Stimulated activated CD4-positive, alpha-beta T cell treated with anti-CD3 and anti-CD28 coated beads, Interleukin-4, amount 100 ng/mL, for 48 hours (primary cell): ENCODE results near the gene ABTB2.
"Not testable (repeated sequence)": the region's sequence is repeated elsewhere in the genome, so short reads cannot be mapped to it uniquely, and the experiment has no call there.

Experiments
- DNase-seq, 2 donors: peaks; one replicate each; pipeline ENCODE4 v3.0.0-alpha.2; 2020; ENCODE audit warnings: low read depth in 2 of 2

The ABTB2 gene

DNA sequence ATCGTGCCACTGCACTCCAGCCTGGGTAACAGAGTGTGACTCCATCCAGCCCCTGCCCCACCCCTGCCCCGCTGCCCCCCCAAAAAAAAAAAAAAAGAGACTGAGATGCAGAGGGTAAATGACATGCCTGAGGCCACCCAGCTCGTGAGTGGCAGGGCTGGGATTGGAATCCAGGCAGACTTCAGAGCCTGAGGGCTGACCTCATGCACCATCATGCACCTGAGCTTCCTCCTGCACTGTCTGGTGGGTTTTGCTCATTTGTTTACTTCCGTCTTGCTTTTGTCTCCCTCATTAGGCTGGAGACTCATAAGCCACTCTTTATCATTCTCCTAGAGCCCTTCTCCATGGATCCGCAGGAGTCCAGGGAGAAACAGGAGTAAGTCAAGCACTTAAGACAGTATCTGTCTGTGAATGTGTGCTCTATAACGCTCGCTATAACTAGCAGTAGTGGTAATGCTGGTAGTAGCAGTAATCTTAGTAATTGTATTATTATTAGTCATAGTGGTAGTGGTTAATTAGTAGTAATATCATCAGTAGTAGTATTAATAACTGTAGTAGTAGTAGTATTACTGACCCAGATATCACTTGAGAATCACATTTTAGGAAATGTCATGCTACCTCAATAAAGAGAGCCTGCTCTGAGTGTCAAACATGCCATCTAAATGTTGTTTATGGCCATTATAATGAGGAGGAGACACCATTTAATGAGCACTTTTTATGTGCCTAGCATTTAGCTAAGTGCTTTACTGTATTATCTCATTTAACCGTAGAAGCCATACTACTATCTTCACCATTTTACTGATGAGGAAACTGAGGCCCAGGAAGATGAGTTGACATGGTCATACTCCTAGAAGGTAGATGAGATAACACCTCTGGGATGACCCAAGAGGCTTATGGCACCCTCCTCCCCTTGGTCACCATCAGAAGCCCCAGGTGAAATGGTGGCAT lies 167.3 kb downstream of the ABTB2 start:
- no peak for DNase-seq

DNA sequence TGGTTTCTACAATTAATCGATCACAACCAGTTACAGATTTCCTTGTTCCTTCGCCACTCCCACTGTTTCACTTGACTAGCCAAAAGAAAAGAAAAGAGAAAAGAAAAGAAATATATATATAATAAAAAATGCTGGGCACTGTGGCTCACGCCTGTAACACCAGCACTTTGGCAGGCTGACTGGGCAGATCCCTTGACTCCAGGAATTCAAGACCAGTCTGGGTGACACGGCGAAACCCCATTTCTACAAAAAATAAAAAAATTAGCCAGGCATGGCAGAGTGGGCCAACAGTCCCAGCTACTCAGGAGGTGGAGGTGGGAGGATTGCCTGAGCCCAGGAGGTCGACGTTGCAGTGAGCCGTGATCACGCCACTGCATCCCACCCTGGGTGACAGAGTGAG lies 168.6 kb downstream of the ABTB2 start:
- no peak for DNase-seq

DNA sequence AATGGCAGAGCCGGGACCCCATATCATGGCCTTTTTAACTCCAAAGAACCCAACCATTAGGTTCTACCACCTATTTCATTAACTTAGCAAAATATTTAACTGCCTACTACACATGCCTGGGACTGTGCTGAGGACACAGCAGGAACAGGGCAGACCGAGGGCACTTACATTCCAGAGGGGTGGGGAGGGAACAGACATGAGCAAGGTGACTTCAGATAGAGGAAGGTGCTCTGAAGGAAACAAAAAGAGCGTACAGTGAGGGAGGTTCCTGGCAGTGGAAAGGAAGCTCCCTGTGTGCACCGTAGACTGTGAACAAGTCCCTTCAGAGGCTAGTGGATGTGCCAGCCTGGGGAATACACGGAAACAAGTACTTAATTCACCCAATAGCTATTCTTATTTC lies 169.6 kb downstream of the ABTB2 start:
- DNase-seq: no peak

DNA sequence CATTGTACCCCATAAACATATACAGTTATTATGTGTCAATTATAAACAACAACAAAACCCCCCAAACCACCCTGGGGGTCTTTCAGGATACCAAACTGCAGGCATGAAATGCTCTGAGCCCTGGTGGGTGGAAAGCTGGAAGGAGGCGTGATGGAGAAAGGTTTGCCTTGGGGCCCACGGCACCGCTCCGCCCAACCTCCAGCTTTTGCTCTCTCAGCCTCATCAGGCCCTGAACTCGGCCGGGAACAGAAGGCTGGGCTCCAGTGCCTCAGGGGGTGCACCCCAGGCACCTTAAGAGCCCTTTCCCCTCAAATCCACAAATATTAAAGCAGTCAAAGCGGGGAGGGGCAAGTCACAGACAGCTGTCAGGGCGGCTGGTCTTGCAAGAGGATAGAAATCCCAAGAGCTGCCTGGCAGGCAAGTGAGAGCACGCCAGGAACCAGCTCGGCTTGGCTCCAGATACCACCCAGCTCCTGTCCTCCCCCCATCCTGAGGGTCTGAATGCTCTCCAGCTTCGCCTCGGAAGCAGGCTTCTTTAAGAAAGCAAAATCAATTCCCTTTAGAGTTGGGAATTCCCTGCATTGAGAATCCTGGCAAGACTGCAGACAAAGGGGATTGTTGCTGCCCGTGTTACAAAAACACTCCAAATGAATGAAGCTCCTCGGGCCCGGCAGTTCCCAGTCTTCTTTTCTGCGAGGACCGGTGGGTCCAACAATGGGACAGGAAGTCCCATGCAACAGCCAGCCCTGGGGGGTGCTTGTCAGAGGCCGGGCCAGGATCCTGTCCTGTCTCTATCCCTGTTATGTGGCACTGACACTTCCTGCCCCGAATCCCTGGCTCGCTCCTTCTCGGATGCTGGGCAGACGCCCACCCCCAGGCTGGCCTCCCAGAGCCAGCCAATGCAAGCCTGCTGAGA lies 171.6 kb downstream of the ABTB2 start:
- DNase-seq: no peak

DNA sequence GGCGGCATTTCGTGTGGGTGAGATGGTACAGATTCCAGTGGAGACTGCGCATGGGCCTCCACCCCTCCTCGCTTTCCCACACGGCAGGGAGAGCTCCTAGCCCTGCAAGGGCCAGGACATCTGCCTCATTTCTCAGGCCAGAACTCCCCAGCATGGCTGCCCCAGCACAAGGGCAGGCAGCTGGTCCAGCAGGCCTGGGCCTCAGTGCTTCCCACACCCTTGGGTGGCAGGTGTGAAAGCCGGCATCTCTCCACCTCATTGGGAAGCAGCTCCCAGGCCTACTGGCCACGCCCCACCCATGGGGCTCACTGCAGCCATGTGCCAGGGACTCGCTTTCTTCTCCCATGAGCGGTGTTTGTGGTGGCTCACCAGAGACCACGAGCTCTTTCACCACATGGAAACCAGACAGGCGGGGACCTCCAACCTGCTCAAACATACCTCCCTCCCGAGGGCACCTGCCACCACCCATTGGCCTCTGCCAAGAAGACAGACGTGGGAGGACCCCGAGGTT lies 173.2 kb downstream of the ABTB2 start:
- DNase-seq: no peak

DNA sequence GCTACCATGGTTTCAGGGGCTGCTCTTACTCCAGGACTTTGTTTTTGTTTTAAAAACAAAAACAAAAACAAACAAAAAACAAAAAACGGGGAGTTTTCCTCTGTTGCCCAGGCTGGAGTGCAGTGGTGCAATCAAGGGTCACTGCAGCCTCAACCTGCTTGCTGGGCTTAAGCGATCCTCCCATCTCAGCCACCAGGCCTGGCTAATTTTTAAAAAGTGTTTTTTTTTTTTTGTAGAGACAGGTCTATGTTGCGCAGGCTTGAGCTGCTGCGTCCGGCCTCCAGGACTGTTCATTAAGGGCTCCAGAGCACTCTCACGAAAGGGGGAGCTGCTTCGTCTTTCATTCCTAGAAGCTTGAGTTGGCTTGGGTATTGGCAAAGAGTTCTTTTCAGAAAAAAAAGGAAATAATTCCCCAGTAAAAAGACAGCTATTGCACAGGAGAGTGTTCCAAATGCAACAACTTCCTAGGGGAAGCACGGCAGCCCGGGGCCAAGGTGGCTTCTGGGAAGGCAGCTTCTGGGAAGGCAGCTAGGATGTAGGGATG lies 173.9 kb downstream of the ABTB2 start:
- no peak for DNase-seq

DNA sequence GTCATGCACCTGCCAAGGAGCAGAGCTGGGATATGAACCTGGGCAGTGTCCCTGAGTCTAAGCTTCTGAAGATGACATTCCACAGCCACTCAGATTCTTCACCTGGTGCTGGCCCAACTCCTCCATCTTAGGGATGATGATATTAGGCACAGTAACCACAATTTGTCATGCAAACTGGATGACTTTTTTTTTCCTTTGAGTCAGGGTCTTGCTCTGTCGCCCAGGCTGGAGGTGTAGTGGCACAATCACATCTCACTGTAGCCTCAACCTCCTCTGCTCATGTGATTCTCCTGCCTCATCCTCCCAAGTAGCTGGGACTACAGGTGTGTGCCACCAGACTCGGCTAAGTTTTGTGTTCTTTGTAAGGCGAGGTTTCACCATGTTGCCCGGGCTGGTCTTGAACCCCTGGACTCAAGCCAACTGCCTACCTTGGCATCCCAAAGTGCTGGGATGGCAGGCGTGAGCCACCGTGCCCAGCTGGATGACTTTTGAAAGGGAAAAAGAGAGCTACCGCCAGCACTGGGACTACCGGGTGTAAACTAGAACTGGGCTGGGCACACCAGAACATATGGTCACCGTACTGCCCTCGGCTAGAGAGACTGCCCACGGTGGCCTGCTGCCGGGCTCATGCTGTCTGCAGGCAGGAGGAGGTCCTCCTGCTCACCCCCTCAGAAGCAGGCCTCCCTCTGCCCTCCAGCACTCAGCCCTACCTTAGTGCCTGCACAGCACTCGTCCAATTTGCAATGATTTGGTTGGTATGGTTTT lies 174.7 kb downstream of the ABTB2 start:
- no peak for DNase-seq

DNA sequence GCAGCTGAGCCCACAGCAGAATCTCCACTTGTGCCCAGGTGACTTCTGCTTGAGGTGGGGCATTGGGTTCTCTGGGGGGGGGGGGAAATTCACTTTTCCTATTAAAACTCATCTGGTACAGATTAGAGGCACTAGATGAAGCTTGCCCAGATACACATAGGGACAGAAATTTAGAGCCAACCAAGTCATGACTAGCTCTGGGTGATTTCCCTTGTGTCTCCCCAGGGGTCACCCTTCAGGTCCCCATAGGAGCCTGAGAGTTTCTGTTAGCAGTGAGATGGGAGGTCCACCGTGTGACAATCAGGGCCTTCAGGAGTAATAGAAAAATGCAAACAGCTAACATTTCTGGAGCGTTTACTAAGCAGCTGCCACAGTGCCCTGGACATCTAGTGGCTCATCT lies 175.4 kb downstream of the ABTB2 start:
- DNase-seq: no peak

DNA sequence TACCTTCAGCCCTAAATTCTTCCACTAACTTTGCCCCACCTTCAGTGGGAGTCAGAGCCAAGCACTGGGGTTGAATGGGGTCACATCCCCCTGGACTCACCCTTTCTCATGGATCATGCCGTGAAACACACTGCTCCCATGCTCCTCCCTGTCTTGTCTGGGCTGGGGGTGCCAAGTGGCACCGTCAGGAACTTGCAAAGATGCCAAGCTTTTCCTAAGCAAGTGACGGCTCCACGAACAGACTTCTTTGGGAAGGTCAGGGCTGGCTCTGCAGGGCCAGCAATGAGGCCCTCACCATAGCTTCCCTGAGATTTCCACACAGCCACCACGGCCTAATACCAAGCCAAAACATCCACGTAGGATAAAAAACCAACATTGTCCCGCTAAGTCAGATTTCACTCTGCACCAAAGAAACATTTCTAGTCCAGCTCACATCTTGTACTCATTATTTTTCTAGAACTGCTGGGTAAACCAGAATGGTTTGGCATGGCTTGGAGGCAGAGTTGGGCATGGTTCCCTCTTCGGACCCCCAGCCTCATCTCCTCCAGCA lies 175.9 kb downstream of the ABTB2 start:
- no peak for DNase-seq

DNA sequence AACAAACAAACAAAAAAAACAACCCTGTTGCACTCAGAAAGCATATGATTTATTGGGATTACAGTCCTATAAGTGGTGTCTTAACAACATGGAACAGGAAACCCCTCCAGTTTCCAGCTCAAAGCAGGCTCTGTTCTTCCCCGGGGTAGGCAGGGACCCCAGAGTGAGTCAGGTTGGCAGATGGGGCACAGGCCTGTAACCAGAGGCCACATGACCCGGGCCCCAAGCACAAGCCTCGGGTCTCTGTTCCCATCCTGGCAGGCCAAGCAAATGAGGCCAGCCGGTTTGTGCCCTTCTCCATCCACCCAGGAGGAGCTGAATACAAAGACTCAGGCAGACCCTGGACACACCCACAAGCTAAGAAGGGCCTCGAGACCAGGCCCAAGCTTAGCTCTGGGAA lies 176.6 kb downstream of the ABTB2 start:
- no peak for DNase-seq

DNA sequence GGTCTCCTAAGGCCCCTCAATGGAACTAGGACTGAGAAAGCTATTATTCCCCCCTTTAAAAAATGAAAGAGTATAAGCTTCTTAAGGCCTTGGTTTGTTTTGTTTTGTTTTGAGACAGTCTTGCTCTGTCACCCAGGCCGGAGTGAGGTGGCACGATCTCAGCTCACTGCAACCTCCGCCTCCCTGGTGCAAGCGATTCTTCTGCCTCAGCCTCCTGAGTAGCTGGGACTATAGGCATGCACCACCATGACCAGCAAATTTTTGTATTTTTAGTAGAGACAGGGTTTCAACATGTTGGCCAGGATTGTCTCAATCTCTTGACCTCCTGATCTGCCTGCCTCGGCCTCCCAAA lies 177.0 kb downstream of the ABTB2 start:
- DNase-seq: not testable (repeated sequence)

DNA sequence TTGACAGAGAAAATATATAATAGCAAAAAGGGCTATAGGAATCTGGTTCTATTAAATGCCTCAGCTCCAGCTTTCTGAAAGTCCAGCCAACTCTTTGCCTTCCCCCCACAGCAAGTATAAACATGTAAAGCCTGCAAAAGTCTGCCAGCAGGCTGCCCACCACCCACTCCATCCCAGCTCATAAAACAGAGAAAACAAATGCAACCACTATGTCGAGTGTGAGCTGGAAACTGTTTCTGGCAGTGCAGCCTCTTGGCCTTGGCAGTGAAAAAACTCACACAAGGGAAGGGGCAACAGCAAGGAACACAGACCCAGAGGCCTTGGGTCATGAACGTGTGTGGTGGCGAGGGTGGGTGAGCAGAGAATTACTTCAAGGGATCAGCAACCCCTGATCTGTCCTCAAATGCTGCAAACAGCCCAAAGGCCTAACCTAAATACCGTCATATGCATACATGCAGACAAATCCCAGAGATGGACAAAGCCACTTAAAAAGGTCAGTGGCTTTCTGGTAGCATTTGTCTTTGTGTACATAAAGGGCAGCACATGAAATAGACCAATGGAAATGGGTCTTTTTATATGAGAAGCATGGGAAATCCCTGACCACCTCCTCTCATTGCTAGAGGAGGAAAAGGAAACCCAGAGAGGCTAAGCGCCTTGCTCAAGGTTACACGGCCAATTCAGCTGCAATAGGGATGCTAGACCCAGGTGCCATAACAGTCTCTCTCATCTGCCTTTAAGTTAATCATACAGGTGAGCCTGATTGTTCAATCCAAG lies 177.6 kb downstream of the ABTB2 start:
- no peak for DNase-seq

DNA sequence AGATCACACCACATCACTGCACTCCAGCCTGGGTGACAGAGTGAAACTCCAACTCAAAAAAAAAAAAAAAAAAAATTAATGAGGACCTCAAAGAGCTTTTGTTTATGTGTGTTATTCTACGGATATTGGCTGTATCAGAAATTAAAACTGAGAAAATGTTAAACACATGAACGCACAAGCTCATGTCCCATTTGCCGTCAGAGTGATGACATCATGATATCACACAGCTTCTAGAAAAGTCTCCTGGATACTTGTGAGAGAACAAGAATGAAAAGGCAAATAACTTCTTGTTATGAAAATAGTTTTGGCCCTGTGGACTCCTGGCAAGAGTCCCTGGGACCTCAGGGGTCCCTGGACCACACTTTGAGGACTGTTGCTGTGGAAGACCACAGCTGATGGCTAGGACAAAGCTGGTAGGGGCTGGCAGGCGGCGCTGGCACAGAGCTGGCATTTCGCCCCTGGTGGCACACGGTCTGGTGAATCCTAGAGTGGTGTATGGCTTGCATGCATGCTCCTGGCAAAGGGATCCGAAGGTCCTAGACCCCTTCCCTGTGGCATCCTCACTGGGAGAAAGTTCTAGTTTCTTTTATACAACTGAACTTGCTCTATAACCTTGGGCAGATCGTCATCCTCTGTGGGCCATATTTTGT lies 178.7 kb downstream of the ABTB2 start:
- DNase-seq: no peak

DNA sequence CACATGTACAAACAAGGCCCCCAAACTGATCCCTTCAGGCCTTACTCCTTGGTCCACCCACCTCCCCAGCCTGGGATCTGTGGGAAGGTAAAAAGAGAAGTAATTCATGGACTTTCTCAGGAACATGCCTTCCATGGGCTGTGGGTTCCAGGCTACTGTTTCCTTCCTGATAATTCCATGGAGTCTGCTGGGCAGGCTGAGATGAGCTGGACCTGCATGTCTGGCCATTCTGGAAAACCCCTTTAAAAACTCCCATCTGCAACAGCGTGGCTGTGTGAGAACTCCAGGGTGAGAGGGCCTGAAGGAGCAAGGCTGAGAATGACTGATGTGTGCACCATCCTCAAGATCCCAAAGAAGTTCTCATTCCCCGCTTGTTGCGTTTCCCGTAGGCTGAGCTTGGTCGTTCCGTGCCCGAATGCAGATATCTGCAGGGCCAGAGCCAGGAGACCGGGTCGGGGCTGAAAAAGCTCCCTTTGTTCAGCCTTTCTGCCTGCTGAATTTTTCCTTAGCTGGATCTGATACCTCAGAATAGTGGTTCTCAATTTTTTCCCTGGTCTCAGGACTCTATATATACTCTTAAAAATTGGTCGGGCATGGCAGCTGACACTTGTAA lies 179.5 kb downstream of the ABTB2 start:
- no peak for DNase-seq

DNA sequence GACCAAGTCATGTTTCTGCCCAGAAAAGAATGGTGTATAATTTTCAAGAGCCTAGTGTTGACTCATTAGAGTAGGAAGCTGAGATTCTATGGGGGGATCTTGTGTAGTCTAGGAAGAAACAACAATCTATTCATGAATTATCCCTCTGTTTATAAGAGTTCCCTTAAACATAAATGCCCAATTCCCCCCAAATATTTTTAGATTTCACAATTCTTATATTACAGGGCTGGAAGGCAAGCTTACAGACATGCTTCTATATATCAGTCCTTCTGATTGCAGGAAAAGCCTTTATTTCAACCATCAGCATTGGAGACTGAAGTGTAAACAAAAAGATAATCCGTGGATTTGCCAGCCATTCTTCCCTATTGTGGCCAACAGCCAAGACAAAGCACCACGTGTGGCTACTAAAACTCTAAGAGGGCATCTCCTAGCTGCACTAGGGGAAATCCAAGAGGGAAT lies 181.0 kb downstream of the ABTB2 start:
- DNase-seq: no peak

DNA sequence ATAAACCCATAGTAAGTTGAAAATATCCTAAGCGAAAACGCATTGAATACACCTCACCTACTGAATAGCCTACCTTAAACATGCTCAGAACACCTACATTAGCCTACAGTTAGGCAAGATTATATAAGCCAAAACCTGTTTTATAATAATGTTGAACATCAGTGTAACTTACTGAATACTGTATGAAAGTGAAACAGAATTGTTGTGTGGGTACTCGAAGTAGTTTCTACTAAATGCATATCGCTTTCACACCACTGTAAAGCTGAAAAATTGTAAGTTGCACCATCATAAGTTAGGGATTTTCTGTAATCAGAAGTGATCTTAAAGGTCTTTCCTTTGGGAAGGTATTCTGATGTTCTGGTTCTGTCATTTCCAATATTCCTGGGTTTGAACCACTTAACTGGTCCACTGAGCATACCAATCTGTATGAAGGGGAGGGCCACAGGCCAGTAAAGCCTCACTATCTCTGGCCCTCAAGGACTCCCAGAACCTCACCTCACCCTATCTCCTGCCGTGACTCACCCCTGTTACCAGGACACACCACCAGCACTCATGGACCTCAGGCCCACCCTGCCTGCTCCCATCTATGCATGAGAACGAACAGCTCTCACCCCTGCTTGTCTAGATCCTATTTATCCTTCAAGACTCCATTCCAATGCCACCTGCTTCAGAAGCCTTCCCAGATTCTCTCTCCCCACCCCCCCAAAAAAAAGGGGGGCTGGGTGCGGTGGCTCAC lies 182.4 kb downstream of the ABTB2 start:
- DNase-seq: no peak

DNA sequence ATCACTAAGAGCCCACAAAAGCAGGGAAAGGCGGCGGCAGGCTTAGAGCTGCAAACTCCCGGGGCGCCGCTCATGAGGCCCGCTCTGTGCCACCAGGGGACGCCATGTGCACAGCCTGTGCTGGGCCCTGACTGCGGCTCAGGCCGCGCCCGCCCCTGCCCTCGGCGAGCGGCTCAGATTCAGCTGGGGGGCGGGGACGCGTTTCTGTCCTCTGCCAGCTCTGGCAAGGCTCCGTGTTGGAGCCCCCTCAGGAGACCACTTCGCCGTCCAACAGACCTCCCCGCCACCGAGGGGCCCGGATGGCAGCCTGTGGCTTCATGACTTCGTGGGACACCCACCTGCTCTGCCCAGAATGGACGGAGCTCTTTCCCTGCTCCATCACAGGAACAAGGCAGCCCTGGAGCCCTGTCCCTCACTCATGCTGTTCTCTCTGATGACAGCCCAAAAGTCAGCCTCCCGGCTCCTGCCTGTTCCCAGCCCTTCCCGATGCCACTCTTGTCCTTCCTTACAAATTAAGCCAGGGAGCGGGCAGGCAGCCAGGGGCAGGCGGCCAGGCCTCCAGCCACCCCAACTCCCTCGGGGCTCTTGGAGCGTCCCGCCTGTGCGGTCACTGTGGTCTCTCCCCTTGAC lies 183.3 kb downstream of the ABTB2 start:
- peak; percentile 78 for DNase-seq

DNA sequence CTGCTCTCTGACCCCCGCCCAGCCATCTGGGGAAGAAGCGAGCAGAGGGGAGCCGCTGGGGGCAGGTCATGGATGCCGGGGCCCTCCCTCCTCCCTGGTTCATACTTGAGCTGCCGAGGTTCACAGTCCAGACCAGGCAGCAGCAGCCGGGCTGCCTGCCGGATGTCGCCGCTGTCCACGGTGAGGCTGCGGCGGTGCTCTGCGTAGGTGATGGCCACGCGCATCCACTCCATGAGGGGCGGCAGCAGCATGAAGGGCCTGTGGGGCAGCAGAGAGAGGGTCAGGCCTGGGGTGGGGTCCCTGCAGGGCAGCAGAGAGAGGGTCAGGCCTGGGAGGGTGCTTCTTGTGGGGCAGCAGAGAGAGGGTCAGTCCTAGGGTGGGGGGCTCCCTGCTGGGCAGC lies 184.8 kb downstream of the ABTB2 start:
- no peak for DNase-seq
